ENCODE measurements around the gene RAB30. TPM values are rescaled to one million over a fixed set of nuclear protein-coding genes. Genes with fewer than 3 reads are reported as not detected.

The RAB30 gene
- total and polyA plus RNA-seq, 4 experiments from 2014 or later: 5.0 to 14.1 (median 10.6) TPM

GRCh38 chr11:82992223-82992622 lies 79.5 kb downstream of the RAB30 start:
- POLR2A ChIA-PET (ENCODE audit: partially characterized antibody): no interaction called here
- H3K27ac Mint-ChIP-seq: peak overlapping the region in 1 of 7 donors; percentile 8

GRCh38 chr11:82989628-82990404 lies 81.9 kb downstream of the RAB30 start:
- Histone ChIP-seq H3K4me1 (ENCODE audit: insufficient read depth, low read length) (no peaks in the 10 kb centered on the region), H3K4me3 (ENCODE audit: low read length in 2 of 2) (no peak overlapping the region), H3K27me3 (ENCODE audit: insufficient read depth, low read length) (no peaks in the 10 kb centered on the region), H3K9me3 (ENCODE audit: control insufficient read depth in 1 of 2, low read length in 2 of 2) (no peaks in the 10 kb centered on the region), H3K27ac (ENCODE audit: low read depth, low read length) (no peak overlapping the region), H3K36me3 (ENCODE audit: insufficient read depth, low read length) (no peaks in the 10 kb centered on the region)
- Mint-ChIP-seq H3K9me3 (no peaks in the 10 kb centered on the region), H3K27me3 (no peaks in the 10 kb centered on the region), H3K36me3 (peaks cover 20 to 28% of the 10 kb centered on the region in 2 donors), H3K4me1 (peaks cover 0 to 6% (median under 1%) of the 10 kb centered on the region in 4 donors), H3K4me3 (no peak overlapping the region), H3K27ac (peak overlapping the region in 1 of 7 donors; percentile 36)
- CTCF ChIA-PET (ENCODE audit: partially characterized antibody): interaction anchor here (0.8 to 2.5 kb wide), 12 partner anchors 8 to 261 kb away, joined by 3 to 15 read pairs (median 6); partner anchors contain the start of genes DDIAS and PRCP
- POLR2A ChIA-PET (ENCODE audit: partially characterized antibody): interaction anchor here (0.9 to 1.0 kb wide), 2 partner anchors 70 to 88 kb away, joined by 3 read pairs; partner anchors contain the start of gene DDIAS
- DNase-seq: peak in 2 of 5 donors; percentile 9 to 18
- intact Hi-C loops (cut with micrococcal nuclease): loop anchor here (1.0 kb wide), 3 partner anchors 63 to 123 kb away; no protein-coding TSS in a partner anchor

More at GRCh38 chr11:82992223-82992622, 79.5 kb downstream of the RAB30 start:
- no peak for DNase-seq
- Mint-ChIP-seq H3K36me3 (peaks cover 11 to 27% of the 10 kb centered on the region in 2 donors), H3K9me3 (no peaks in the 10 kb centered on the region), H3K4me3 (no peak overlapping the region), H3K4me1 (peaks cover 7 to 11% (median 9%) of the 10 kb centered on the region in 4 donors), H3K27me3 (no peaks in the 10 kb centered on the region)
- Histone ChIP-seq H3K4me1 (ENCODE audit: insufficient read depth, low read length) (peaks cover 6% of the 10 kb centered on the region), H3K36me3 (ENCODE audit: insufficient read depth, low read length) (no peaks in the 10 kb centered on the region), H3K27me3 (ENCODE audit: insufficient read depth, low read length) (no peaks in the 10 kb centered on the region), H3K27ac (ENCODE audit: low read depth, low read length) (no peak overlapping the region), H3K4me3 (ENCODE audit: low read length in 2 of 2) (no peak overlapping the region), H3K9me3 (ENCODE audit: control insufficient read depth in 1 of 2, low read length in 2 of 2) (no peaks in the 10 kb centered on the region)
- CTCF ChIA-PET (ENCODE audit: partially characterized antibody): interaction anchor here (1.0 to 1.7 kb wide), 4 partner anchors 30 to 257 kb away, joined by 3 to 7 read pairs (median 3); no protein-coding TSS in a partner anchor
- intact Hi-C loops (cut with micrococcal nuclease): no loop called here

GRCh38 chr11:82988936-82989627 lies 82.6 kb downstream of the RAB30 start:
- Mint-ChIP-seq H3K9me3 (no peaks in the 10 kb centered on the region), H3K4me3 (no peak overlapping the region), H3K36me3 (peaks cover 24 to 29% of the 10 kb centered on the region in 2 donors), H3K27ac (peak overlapping the region in 2 of 7 donors; percentile 14 to 21), H3K4me1 (peaks cover 0 to 6% (median under 1%) of the 10 kb centered on the region in 4 donors), H3K27me3 (no peaks in the 10 kb centered on the region)
- Histone ChIP-seq H3K36me3 (ENCODE audit: insufficient read depth, low read length) (no peaks in the 10 kb centered on the region), H3K4me3 (ENCODE audit: low read length in 2 of 2) (no peak overlapping the region), H3K4me1 (ENCODE audit: insufficient read depth, low read length) (no peaks in the 10 kb centered on the region), H3K27me3 (ENCODE audit: insufficient read depth, low read length) (no peaks in the 10 kb centered on the region), H3K27ac (ENCODE audit: low read depth, low read length) (no peak overlapping the region), H3K9me3 (ENCODE audit: control insufficient read depth in 1 of 2, low read length in 2 of 2) (no peaks in the 10 kb centered on the region)
- CTCF ChIA-PET (ENCODE audit: partially characterized antibody): interaction anchor here (1.2 to 2.5 kb wide), 9 partner anchors 7 to 262 kb away, joined by 4 to 15 read pairs (median 7); partner anchors contain the start of genes DDIAS and PRCP
- intact Hi-C loops (cut with micrococcal nuclease): no loop called here
- POLR2A ChIA-PET (ENCODE audit: partially characterized antibody): no interaction called here
- DNase-seq: no peak

- POLR2A ChIA-PET (ENCODE audit: partially characterized antibody): no interaction called here
- no peak overlapping the region for H3K4me3 ChIP-seq (ENCODE audit: low read length in 2 of 2)
- intact Hi-C loops (cut with micrococcal nuclease): no loop called here
- H3K27ac ChIP-seq (ENCODE audit: low read depth, low read length): no peak overlapping the region
- H3K9me3 ChIP-seq (ENCODE audit: control insufficient read depth in 1 of 2, low read length in 2 of 2): no peaks in the 10 kb centered on the region
- Mint-ChIP-seq H3K27me3 (no peaks in the 10 kb centered on the region), H3K4me3 (no peak overlapping the region), H3K27ac (peak overlapping the region in 1 of 7 donors; percentile 48), H3K4me1 (peaks cover 0 to 6% (median under 1%) of the 10 kb centered on the region in 4 donors), H3K9me3 (no peaks in the 10 kb centered on the region), H3K36me3 (peaks cover 23 to 24% of the 10 kb centered on the region in 2 donors)
- DNase-seq: no peak
- H3K27me3 ChIP-seq (ENCODE audit: insufficient read depth, low read length): no peaks in the 10 kb centered on the region
- H3K36me3 ChIP-seq (ENCODE audit: insufficient read depth, low read length): no peaks in the 10 kb centered on the region
- CTCF ChIA-PET (ENCODE audit: partially characterized antibody): interaction anchor here (0.7 to 0.8 kb wide), 3 partner anchors 50 to 135 kb away, joined by 3 to 5 read pairs (median 4); no protein-coding TSS in a partner anchor
- no peaks in the 10 kb centered on the region for H3K4me1 ChIP-seq (ENCODE audit: insufficient read depth, low read length)
Measured at GRCh38 chr11:82987997-82988396, 83.7 kb downstream of the RAB30 start.

- ChIA-PET POLR2A (ENCODE audit: partially characterized antibody) (interaction anchor here (1.7 kb wide), 1 partner anchor 30 kb away, joined by 5 read pairs; no protein-coding TSS in a partner anchor), CTCF (ENCODE audit: partially characterized antibody) (interaction anchor here (1.0 kb wide), 1 partner anchor 25 kb away, joined by 3 read pairs; no protein-coding TSS in a partner anchor)
- no peaks in the 10 kb centered on the region for H3K27me3 ChIP-seq (ENCODE audit: insufficient read depth, low read length)
- Mint-ChIP-seq H3K4me1 (peaks cover 0 to 4% (median under 1%) of the 10 kb centered on the region in 4 donors), H3K27ac (no peak overlapping the region), H3K9me3 (no peaks in the 10 kb centered on the region), H3K36me3 (peaks cover 24 to 31% of the 10 kb centered on the region in 2 donors), H3K4me3 (no peak overlapping the region), H3K27me3 (no peaks in the 10 kb centered on the region)
- no peak overlapping the region for H3K27ac ChIP-seq (ENCODE audit: low read depth, low read length)
- no peaks in the 10 kb centered on the region for H3K9me3 ChIP-seq (ENCODE audit: control insufficient read depth in 1 of 2, low read length in 2 of 2)
- DNase-seq: no peak
- intact Hi-C loops (cut with micrococcal nuclease): no loop called here
- no peaks in the 10 kb centered on the region for H3K36me3 ChIP-seq (ENCODE audit: insufficient read depth, low read length)
- H3K4me3 ChIP-seq (ENCODE audit: low read length in 2 of 2): no peak overlapping the region
- H3K4me1 ChIP-seq (ENCODE audit: insufficient read depth, low read length): no peaks in the 10 kb centered on the region
Measured at GRCh38 chr11:82986446-82986845, 85.3 kb downstream of the RAB30 start.

- no peaks in the 10 kb centered on the region for H3K27me3 Mint-ChIP-seq
- no peak overlapping the region for H3K27ac ChIP-seq (ENCODE audit: low read depth, low read length)
- peaks cover 26 to 27% of the 10 kb centered on the region in 2 donors for H3K36me3 Mint-ChIP-seq
- intact Hi-C loops (cut with micrococcal nuclease): no loop called here
- H3K4me1 Mint-ChIP-seq: peaks cover 10 to 11% (median 11%) of the 10 kb centered on the region in 4 donors
- H3K27ac Mint-ChIP-seq: no peak overlapping the region
- H3K36me3 ChIP-seq (ENCODE audit: insufficient read depth, low read length): no peaks in the 10 kb centered on the region
- ChIA-PET POLR2A (ENCODE audit: partially characterized antibody) (no interaction called here), CTCF (ENCODE audit: partially characterized antibody) (interaction anchor here (1.6 kb wide), 1 partner anchor 8 kb away, joined by 5 read pairs; no protein-coding TSS in a partner anchor)
- H3K9me3 ChIP-seq (ENCODE audit: control insufficient read depth in 1 of 2, low read length in 2 of 2): no peaks in the 10 kb centered on the region
- no peaks in the 10 kb centered on the region for H3K27me3 ChIP-seq (ENCODE audit: insufficient read depth, low read length)
- no peaks in the 10 kb centered on the region for H3K4me1 ChIP-seq (ENCODE audit: insufficient read depth, low read length)
- DNase-seq: no peak
- H3K9me3 Mint-ChIP-seq: no peaks in the 10 kb centered on the region
- H3K4me3 Mint-ChIP-seq: no peak overlapping the region
- no peak overlapping the region for H3K4me3 ChIP-seq (ENCODE audit: low read length in 2 of 2)
Measured at GRCh38 chr11:82981852-82982251, 89.8 kb downstream of the RAB30 start.
